HL-60 (cell line): ENCODE data around the gene PSMF1.

Source experiments
- DNase-seq, 2 experiments: peaks; one replicate each; pipeline ENCODE4 v3.0.0-alpha.2; 2010 to 2020; ENCODE audit warnings: low read depth in 1 of 2, low spot score in 1 of 2
- H3K27ac ChIP-seq: fragments of 250-450 bp; sonication (Bioruptor Pico); replicated peaks from 2 replicates; pipeline ENCODE4 v1.5.1; 2020; ENCODE audit warnings: mild to moderate bottlenecking, moderate library complexity
- H3K27me3 ChIP-seq: fragments of 250-450 bp; sonication (Bioruptor Pico); 2 replicates; pipeline ENCODE4 v1.5.1; 2021; ENCODE audit warnings: mild to moderate bottlenecking, moderate library complexity; ENCODE audit not compliant: insufficient read depth, poor library complexity, severe bottlenecking
- H3K4me3 ChIP-seq: replicated peaks from 2 replicates; pipeline ENCODE4 v1.5.1; 2011; ENCODE audit warnings: mild to moderate bottlenecking, control low read depth, low read length; ENCODE audit not compliant: insufficient read depth
- GABPA ChIP-seq: IDR thresholded peaks from 2 replicates; pipeline ENCODE4 v1.6.1; 2012; ENCODE audit warnings: low read depth
- POLR2AphosphoS5 ChIP-seq: IDR thresholded peaks from 2 replicates; pipeline ENCODE4 v1.6.1; 2012; ENCODE audit warnings: low read depth
- SPI1 ChIP-seq: IDR thresholded peaks from 2 replicates; pipeline ENCODE4 v1.6.1; 2012; ENCODE audit warnings: low read depth, mild to moderate bottlenecking, borderline replicate concordance
- TF ChIP-seq, protein P1 (sequence below): IDR thresholded peaks from 2 replicates; pipeline ENCODE4 v1.6.1; 2012; ENCODE audit warnings: low read depth; ENCODE audit not compliant: insufficient replicate concordance
- TF ChIP-seq, protein P2 (sequence below): IDR thresholded peaks from one replicate; pipeline ENCODE4 v1.5.1; 2011; ENCODE audit warnings: low read length, control low read depth, inconsistent platforms; ENCODE audit not compliant: insufficient read depth

Gene PSMF1

GRCh38 chr20:1184638-1185315, 66.4 kb downstream of the PSMF1 start, which contains the start of gene TMEM74B:
Gene TMEM74B (minus strand): TSS chr20:1184981. CDS start chr20:1183801, 1,180 bp downstream.
- Histone ChIP-seq H3K27ac (no peak within 1 kb of the TSS), H3K27me3 (peaks cover 13% of the 10 kb centered on the region)
- no peak for DNase-seq

GRCh38 chr20:1185316-1185741, 66.9 kb downstream of the PSMF1 start:
- DNase-seq = no peak
- peak overlapping the region; percentile 34 for H3K4me3 ChIP-seq
- peaks cover 13% of the 10 kb centered on the region for H3K27me3 ChIP-seq
- TF ChIP-seq SPI1 = no peak
- TF ChIP-seq POLR2AphosphoS5 = no peak
- TF ChIP-seq, protein P1, sequence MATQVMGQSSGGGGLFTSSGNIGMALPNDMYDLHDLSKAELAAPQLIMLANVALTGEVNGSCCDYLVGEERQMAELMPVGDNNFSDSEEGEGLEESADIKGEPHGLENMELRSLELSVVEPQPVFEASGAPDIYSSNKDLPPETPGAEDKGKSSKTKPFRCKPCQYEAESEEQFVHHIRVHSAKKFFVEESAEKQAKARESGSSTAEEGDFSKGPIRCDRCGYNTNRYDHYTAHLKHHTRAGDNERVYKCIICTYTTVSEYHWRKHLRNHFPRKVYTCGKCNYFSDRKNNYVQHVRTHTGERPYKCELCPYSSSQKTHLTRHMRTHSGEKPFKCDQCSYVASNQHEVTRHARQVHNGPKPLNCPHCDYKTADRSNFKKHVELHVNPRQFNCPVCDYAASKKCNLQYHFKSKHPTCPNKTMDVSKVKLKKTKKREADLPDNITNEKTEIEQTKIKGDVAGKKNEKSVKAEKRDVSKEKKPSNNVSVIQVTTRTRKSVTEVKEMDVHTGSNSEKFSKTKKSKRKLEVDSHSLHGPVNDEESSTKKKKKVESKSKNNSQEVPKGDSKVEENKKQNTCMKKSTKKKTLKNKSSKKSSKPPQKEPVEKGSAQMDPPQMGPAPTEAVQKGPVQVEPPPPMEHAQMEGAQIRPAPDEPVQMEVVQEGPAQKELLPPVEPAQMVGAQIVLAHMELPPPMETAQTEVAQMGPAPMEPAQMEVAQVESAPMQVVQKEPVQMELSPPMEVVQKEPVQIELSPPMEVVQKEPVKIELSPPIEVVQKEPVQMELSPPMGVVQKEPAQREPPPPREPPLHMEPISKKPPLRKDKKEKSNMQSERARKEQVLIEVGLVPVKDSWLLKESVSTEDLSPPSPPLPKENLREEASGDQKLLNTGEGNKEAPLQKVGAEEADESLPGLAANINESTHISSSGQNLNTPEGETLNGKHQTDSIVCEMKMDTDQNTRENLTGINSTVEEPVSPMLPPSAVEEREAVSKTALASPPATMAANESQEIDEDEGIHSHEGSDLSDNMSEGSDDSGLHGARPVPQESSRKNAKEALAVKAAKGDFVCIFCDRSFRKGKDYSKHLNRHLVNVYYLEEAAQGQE = no peak
- TF ChIP-seq, protein P2, sequence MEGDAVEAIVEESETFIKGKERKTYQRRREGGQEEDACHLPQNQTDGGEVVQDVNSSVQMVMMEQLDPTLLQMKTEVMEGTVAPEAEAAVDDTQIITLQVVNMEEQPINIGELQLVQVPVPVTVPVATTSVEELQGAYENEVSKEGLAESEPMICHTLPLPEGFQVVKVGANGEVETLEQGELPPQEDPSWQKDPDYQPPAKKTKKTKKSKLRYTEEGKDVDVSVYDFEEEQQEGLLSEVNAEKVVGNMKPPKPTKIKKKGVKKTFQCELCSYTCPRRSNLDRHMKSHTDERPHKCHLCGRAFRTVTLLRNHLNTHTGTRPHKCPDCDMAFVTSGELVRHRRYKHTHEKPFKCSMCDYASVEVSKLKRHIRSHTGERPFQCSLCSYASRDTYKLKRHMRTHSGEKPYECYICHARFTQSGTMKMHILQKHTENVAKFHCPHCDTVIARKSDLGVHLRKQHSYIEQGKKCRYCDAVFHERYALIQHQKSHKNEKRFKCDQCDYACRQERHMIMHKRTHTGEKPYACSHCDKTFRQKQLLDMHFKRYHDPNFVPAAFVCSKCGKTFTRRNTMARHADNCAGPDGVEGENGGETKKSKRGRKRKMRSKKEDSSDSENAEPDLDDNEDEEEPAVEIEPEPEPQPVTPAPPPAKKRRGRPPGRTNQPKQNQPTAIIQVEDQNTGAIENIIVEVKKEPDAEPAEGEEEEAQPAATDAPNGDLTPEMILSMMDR = no peak
- no peak for TF ChIP-seq GABPA
- H3K27ac ChIP-seq = no peak overlapping the region

More at GRCh38 chr20:1184638-1185315, 66.4 kb downstream of the PSMF1 start, which contains the start of gene TMEM74B:
- no peak for TF ChIP-seq POLR2AphosphoS5
- TF ChIP-seq, protein P1 = no peak
- no peak for TF ChIP-seq SPI1
- TF ChIP-seq, protein P2 = no peak
- TF ChIP-seq GABPA = no peak
- H3K4me3 ChIP-seq = peak within 1 kb of the TSS; percentile 34

DNA sequence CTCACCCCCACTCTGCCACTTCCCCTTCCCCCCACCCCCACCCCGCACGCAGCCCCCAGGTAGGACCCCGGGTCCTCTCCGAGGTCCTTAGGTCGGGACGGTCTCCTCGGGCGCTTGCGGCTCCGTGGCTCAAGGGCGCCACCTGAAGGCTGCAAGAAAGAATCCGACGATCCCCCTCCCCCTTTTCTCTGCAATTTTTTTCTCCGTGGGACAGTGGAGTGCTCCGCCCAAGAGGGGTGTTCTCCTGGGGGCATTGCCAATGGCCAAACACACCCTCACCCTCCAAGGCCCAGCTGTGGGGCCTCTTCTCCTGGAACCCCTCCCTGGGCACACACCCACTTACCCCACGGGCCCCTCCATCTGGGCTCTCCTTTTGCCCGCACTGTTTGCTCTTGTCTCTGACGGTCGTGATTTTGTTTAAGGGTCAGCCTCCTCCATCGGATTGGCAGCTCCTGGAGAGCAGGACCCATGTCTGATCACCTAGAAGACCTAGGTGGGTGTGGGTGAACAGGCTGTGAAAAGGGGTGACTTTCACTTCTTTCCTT, 67.5 kb downstream of the PSMF1 start:
- peak; percentile 42 to 50 for DNase-seq
- H3K27ac ChIP-seq = no peak overlapping the region
- peak overlapping the region; percentile 34 for H3K4me3 ChIP-seq
- H3K27me3 ChIP-seq = peaks cover 13% of the 10 kb centered on the region
- TF ChIP-seq, protein P1 = peak; percentile 24
- TF ChIP-seq, protein P2 = peak; percentile 51
- TF ChIP-seq GABPA (no peak), POLR2AphosphoS5 (no peak), SPI1 (no peak)
